DND-41 (cell line): ENCODE data around the gene ARL2.

Experiments
- ATAC-seq: fragments of 200-7000 bp; cut with Tn5 transposase; 3 replicates; pipeline ENCODE4 v1.9.1; 2021; ENCODE audit warnings: low read depth; ENCODE audit not compliant: insufficient read depth
- DNase-seq: peaks from one replicate; pipeline ENCODE4 v3.0.0-alpha.2; 2020
- H2AFZ ChIP-seq: 2 replicates; pipeline ENCODE4 v1.6.0; 2012; ENCODE audit warnings: low read depth, low read length
- H3K27ac ChIP-seq: 2 replicates; pipeline ENCODE4 v1.5.1; 2012; ENCODE audit warnings: low read length, inconsistent platforms
- H3K27me3 ChIP-seq: fragments of 200-600 bp; sonication (generic); 2 replicates; pipeline ENCODE4 v1.6.0; 2012; ENCODE audit warnings: low read length, mild to moderate bottlenecking, inconsistent platforms; ENCODE audit not compliant: insufficient read depth, poor library complexity
- H3K36me3 ChIP-seq: 2 replicates; pipeline ENCODE4 v1.5.1; 2012; ENCODE audit warnings: low read length, inconsistent platforms; ENCODE audit not compliant: insufficient read depth
- H3K4me1 ChIP-seq: 2 replicates; pipeline ENCODE4 v1.5.1; 2012; ENCODE audit warnings: mild to moderate bottlenecking, low read length; ENCODE audit not compliant: insufficient read depth
- H3K4me2 ChIP-seq: 2 replicates; pipeline ENCODE4 v1.6.0; 2012; ENCODE audit warnings: mild to moderate bottlenecking, moderate library complexity, low read length, inconsistent platforms; ENCODE audit not compliant: insufficient read depth
- H3K4me3 ChIP-seq, 2 experiments: fragments of 200-600 bp in 1 of 2; shearing (Covaris generic) in 1 of 2; 2 replicates each; pipeline ENCODE4 v1.5.1; 2012 to 2016; ENCODE audit warnings: inconsistent platforms in 2 of 2, low read length in 2 of 2, mild to moderate bottlenecking in 2 of 2, low read depth in 1 of 2, moderate library complexity in 1 of 2
- H3K79me2 ChIP-seq: 2 replicates; pipeline ENCODE4 v1.6.0; 2012; ENCODE audit warnings: low read length, inconsistent platforms; ENCODE audit not compliant: insufficient read depth
- H3K9ac ChIP-seq: 2 replicates; pipeline ENCODE4 v1.6.0; 2012; ENCODE audit warnings: low read depth, mild to moderate bottlenecking, inconsistent platforms, low read length, moderate library complexity
- H3K9me3 ChIP-seq: 2 replicates; pipeline ENCODE4 v1.5.1; 2012; ENCODE audit warnings: low read length, moderate library complexity, mild to moderate bottlenecking, inconsistent platforms; ENCODE audit not compliant: insufficient read depth, severe bottlenecking
- H4K20me1 ChIP-seq: 2 replicates; pipeline ENCODE4 v1.6.0; 2012; ENCODE audit warnings: low read length; ENCODE audit not compliant: insufficient read depth
- EZH2 ChIP-seq: IDR thresholded peaks from 3 replicates; pipeline ENCODE4 v1.6.1; 2012; ENCODE audit warnings: borderline replicate concordance, low read depth, mild to moderate bottlenecking, moderate library complexity, low read length, inconsistent platforms; ENCODE audit not compliant: severe bottlenecking
- TF ChIP-seq, protein P1 (sequence below): IDR thresholded peaks from 2 replicates; pipeline ENCODE4 v1.5.1; 2012; ENCODE audit warnings: borderline replicate concordance, low read length, moderate library complexity, mild to moderate bottlenecking; ENCODE audit not compliant: poor library complexity, severe bottlenecking; ENCODE audit errors: extremely low read depth

The ARL2 gene

DNA sequence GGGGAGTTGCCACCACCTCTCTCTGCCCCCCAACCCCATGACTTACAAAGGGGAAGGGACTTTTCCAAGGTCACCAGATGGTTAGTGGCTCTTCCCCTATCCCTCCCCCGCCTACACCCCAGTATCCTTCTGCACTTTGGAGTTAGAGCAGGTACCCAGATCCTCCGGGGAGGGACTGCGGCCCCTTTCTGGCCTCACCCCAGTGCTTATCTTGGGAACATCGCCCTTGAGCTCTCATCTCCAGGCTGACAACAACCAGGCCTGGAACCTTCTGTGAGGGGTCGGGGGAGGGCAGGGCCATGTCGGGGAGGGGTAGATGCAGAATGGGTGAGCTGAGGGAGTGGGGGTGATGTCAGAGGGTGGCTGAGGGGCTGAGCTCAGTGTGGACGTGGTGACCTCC is 51.9 kb downstream of the ARL2 start:
- no peaks in the 10 kb centered on the region for H3K36me3 ChIP-seq
- no peak overlapping the region for H3K4me3 ChIP-seq
- no peaks in the 10 kb centered on the region for H3K4me1 ChIP-seq
- H3K27ac ChIP-seq = no peak overlapping the region
- no peak overlapping the region for H3K4me2 ChIP-seq
- no peak overlapping the region for H3K9ac ChIP-seq
- no peak for ATAC-seq
- no peaks in the 10 kb centered on the region for H3K79me2 ChIP-seq
- H4K20me1 ChIP-seq = no peaks in the 10 kb centered on the region
- H3K27me3 ChIP-seq = no peaks in the 10 kb centered on the region
- no peaks in the 10 kb centered on the region for H3K9me3 ChIP-seq
- no peak overlapping the region for H2AFZ ChIP-seq
- no peak for DNase-seq
- no peak for TF ChIP-seq EZH2
- TF ChIP-seq, protein P1, sequence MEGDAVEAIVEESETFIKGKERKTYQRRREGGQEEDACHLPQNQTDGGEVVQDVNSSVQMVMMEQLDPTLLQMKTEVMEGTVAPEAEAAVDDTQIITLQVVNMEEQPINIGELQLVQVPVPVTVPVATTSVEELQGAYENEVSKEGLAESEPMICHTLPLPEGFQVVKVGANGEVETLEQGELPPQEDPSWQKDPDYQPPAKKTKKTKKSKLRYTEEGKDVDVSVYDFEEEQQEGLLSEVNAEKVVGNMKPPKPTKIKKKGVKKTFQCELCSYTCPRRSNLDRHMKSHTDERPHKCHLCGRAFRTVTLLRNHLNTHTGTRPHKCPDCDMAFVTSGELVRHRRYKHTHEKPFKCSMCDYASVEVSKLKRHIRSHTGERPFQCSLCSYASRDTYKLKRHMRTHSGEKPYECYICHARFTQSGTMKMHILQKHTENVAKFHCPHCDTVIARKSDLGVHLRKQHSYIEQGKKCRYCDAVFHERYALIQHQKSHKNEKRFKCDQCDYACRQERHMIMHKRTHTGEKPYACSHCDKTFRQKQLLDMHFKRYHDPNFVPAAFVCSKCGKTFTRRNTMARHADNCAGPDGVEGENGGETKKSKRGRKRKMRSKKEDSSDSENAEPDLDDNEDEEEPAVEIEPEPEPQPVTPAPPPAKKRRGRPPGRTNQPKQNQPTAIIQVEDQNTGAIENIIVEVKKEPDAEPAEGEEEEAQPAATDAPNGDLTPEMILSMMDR = no peak

DNA sequence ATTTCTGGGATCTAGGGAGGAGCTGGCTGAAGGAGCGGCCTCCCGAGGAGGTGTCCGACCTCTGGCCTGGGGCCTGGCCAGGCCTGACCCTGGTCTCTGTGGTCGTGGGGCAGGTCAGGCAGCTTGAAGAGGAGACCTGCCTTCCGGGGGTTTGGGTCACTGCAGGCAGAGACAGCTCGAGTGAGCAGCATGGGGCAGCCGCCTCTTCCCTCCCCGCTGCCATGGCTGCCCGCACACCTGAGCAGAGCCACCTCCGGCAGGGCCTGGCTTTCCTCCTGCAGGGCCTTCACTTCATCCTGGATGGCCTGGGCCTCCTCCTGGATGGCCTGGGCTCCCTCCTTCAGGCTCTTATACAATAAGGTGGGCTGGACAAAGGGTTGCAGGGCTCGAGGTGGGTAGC is 52.4 kb downstream of the ARL2 start:
- no peaks in the 10 kb centered on the region for H3K9me3 ChIP-seq
- no peaks in the 10 kb centered on the region for H3K4me1 ChIP-seq
- H3K9ac ChIP-seq = no peak overlapping the region
- no peak for TF ChIP-seq EZH2
- TF ChIP-seq, protein P1 = no peak
- no peaks in the 10 kb centered on the region for H3K79me2 ChIP-seq
- no peak overlapping the region for H2AFZ ChIP-seq
- H3K4me2 ChIP-seq = no peak overlapping the region
- ATAC-seq (no peak), DNase-seq (no peak)
- no peaks in the 10 kb centered on the region for H3K27me3 ChIP-seq
- no peaks in the 10 kb centered on the region for H4K20me1 ChIP-seq
- no peaks in the 10 kb centered on the region for H3K36me3 ChIP-seq
- no peak overlapping the region for H3K27ac ChIP-seq
- H3K4me3 ChIP-seq = no peak overlapping the region

DNA sequence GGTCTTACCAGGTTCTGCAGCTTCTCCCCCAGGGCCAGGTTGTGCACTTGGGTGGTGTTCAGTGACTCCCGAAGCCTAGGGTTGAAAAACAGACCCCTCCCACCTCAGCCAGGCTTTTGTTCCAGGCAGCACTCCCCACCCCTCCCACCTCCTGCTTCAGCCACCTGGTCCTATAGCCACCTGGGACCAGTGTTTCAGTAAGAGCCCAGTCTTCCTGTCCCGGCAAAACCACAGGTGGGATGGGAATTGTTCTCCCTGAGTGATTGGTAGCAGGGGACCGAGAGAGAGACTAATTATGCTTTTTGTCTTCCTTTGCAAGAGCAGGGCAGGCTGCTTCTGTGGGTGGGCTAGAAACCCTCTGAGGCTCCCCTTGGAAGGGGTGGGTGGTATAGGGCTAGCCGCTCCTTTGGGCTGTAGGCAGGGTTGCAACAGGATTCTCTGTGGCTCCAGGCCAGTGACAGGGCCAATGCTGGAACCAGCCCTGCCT is 52.9 kb downstream of the ARL2 start:
- TF ChIP-seq, protein P1 = no peak
- no peak for TF ChIP-seq EZH2
- Histone ChIP-seq H3K27me3 (no peaks in the 10 kb centered on the region), H3K4me1 (no peaks in the 10 kb centered on the region), H3K4me3 (no peak overlapping the region), H3K36me3 (no peaks in the 10 kb centered on the region), H3K9ac (no peak overlapping the region), H2AFZ (no peak overlapping the region), H3K9me3 (no peaks in the 10 kb centered on the region), H3K79me2 (no peaks in the 10 kb centered on the region), H3K27ac (no peak overlapping the region), H4K20me1 (no peaks in the 10 kb centered on the region), H3K4me2 (no peak overlapping the region)
- no peak for DNase-seq
- ATAC-seq = no peak

DNA sequence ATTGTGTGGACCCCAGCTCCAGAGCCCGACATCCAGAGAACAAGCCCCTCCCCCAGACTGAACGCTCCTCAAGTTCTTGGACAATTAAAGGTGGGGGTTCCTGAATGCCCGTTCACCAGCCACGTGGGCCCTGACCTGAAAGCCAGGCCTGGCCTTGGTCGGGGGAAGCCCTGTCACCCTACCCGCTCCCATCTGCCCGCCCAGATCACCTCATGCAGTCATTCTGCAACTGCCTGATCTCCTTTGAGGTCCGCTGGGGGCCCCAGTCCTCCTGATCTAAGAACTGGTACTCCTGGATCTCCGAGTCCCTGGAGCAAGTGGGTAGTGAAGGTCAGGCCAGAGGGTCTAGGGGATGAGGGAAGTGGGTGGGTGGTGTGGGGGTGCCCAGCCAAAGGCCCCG is 53.5 kb downstream of the ARL2 start:
- Histone ChIP-seq H2AFZ (no peak overlapping the region), H3K4me2 (no peak overlapping the region)

More for the DNA sequence above, 53.5 kb downstream of the ARL2 start:
- no peaks in the 10 kb centered on the region for H3K4me1 ChIP-seq
- H3K9me3 ChIP-seq = no peaks in the 10 kb centered on the region
- no peaks in the 10 kb centered on the region for H3K79me2 ChIP-seq
- TF ChIP-seq, protein P1 = no peak
- no peak for TF ChIP-seq EZH2
- H3K27me3 ChIP-seq = no peaks in the 10 kb centered on the region
- H3K9ac ChIP-seq = no peak overlapping the region
- H3K4me3 ChIP-seq = no peak overlapping the region
- H3K36me3 ChIP-seq = no peaks in the 10 kb centered on the region
- no peak overlapping the region for H3K27ac ChIP-seq
- no peaks in the 10 kb centered on the region for H4K20me1 ChIP-seq
- ATAC-seq = no peak
- DNase-seq = no peak
